Gastroesophageal sphincter (tissue), 4 donors: ENCODE data around the gene ZBP1. TPM values are rescaled to one million over a fixed set of nuclear protein-coding genes. Genes with fewer than 3 reads are reported as not detected.

Experiments used
- ATAC-seq: fragments of 150-250 bp; one replicate; pipeline ENCODE4 v1.9.1; 2016; ENCODE audit warnings: mild to moderate bottlenecking, moderate library complexity
- H3K27ac ChIP-seq, 4 donors: fragments of 200-600 bp; sonication (generic) in 3 of 4; 1 replicate in 3 of 4; 2 replicates in 1 of 4; pipeline ENCODE4 v1.5.1; 2016 to 2019
- H3K27me3 ChIP-seq: fragments of 200-600 bp; sonication (generic); one replicate; pipeline ENCODE4 v1.5.1; 2019
- H3K36me3 ChIP-seq, 2 donors: fragments of 200-600 bp; sonication (generic); one replicate each; pipeline ENCODE4 v1.5.1; 2019; ENCODE audit warnings: control low read depth in 1 of 2
- H3K4me1 ChIP-seq, 3 donors: fragments of 200-600 bp; sonication (generic); 1 replicate in 2 of 3; 2 replicates in 1 of 3; pipeline ENCODE4 v1.5.1; 2016 to 2019; ENCODE audit warnings: control low read depth in 2 of 3
- H3K4me3 ChIP-seq, 2 donors: fragments of 200-600 bp; sonication (generic); one replicate each; pipeline ENCODE4 v1.5.1; 2019; ENCODE audit warnings: mild to moderate bottlenecking in 1 of 2, moderate library complexity in 1 of 2
- H3K9me3 ChIP-seq, 3 donors: fragments of 200-600 bp; sonication (generic); one replicate each; pipeline ENCODE4 v1.5.1; 2017 to 2019; ENCODE audit warnings: control low read depth in 2 of 3
- CTCF ChIP-seq, 4 experiments: fragments of 200-600 bp in 2 of 4; fragments of 450-650 bp in 2 of 4; sonication (generic) in 1 of 4; IDR thresholded peaks; one replicate each; pipeline ENCODE4 v1.5.1; 2017 to 2019; ENCODE audit warnings: antibody characterized with exemption in 4 of 4, mild to moderate bottlenecking in 2 of 4, moderate library complexity in 2 of 4
- EP300 ChIP-seq: sonication (generic); formaldehyde crosslinking; IDR thresholded peaks from one replicate; pipeline ENCODE4 v1.6.1; 2017; ENCODE audit warnings: antibody characterized with exemption, mild to moderate bottlenecking
- POLR2A ChIP-seq, 2 donors: fragments of 450-650 bp; IDR thresholded peaks; one replicate each; pipeline ENCODE4 v1.6.1; 2017; ENCODE audit warnings: antibody characterized with exemption in 2 of 2, mild to moderate bottlenecking in 2 of 2, moderate library complexity in 1 of 2
- POLR2AphosphoS5 ChIP-seq: sonication (generic); formaldehyde crosslinking; IDR thresholded peaks from one replicate; pipeline ENCODE4 v1.6.1; 2017; ENCODE audit warnings: antibody characterized with exemption
- WGBS, 2 donors: methylation state at CpG; one replicate each; pipeline ENCODE4 v1.1.5; 2018; ENCODE audit warnings: low coverage in 1 of 2; 5-methylcytosine and 5-hydroxymethylcytosine counted together
- total RNA-seq, 4 donors: library from RNA; depleted of rRNA; stranded (reverse); fragments of >200 nt; gene quantifications; one replicate each; pipeline ENCODE4 v1.1.0, GENCODE V29; 2016

ZBP1 gene
- total RNA-seq, 4 donors from 2014 or later: 0.08 to 0.32 TPM; not detected in 2

- Histone ChIP-seq H3K4me1 (no peaks in the 10 kb centered on the region), H3K4me3 (no peak overlapping the region)
Observed at GRCh38 chr20:57616143-57616951, 3.9 kb downstream of the ZBP1 start.

GRCh38 chr20:57615445-57615811 lies 4.8 kb downstream of the ZBP1 start:
- TF ChIP-seq EP300 (no peak), POLR2AphosphoS5 (no peak), CTCF (IDR thresholded peaks at IDR 0.05) (no peak), POLR2A (IDR thresholded peaks at IDR 0.05) (no peak)
- Histone ChIP-seq H3K36me3 (no peaks in the 10 kb centered on the region), H3K9me3 (no peaks in the 10 kb centered on the region), H3K4me3 (no peak overlapping the region), H3K27me3 (peaks cover 23% of the 10 kb centered on the region), H3K4me1 (no peaks in the 10 kb centered on the region), H3K27ac (no peak overlapping the region)
- ATAC-seq: no peak
- WGBS, 2 donors: 69% methylated on average over 7 of the region's 8 CpGs; no CpG with 5 or more reads in 1 of the 2 donors

More at GRCh38 chr20:57616143-57616951, 3.9 kb downstream of the ZBP1 start:
- 70 to 96% methylated on average over 2 to 4 of the region's 20 CpGs for WGBS, 2 donors
- Histone ChIP-seq H3K27me3 (peaks cover 17% of the 10 kb centered on the region), H3K9me3 (no peaks in the 10 kb centered on the region), H3K36me3 (no peaks in the 10 kb centered on the region), H3K27ac (no peak overlapping the region)
- TF ChIP-seq CTCF (IDR thresholded peaks at IDR 0.05): no peak
- TF ChIP-seq EP300: no peak
- TF ChIP-seq POLR2A (IDR thresholded peaks at IDR 0.05): no peak
- no peak for TF ChIP-seq POLR2AphosphoS5
- no peak for ATAC-seq

GRCh38 chr20:57614490-57615444 lies 5.5 kb downstream of the ZBP1 start:
- Histone ChIP-seq H3K4me3 (no peak overlapping the region), H3K27me3 (peaks cover 30% of the 10 kb centered on the region), H3K27ac (no peak overlapping the region), H3K9me3 (no peaks in the 10 kb centered on the region), H3K36me3 (no peaks in the 10 kb centered on the region), H3K4me1 (no peaks in the 10 kb centered on the region)
- TF ChIP-seq CTCF (IDR thresholded peaks at IDR 0.05): no peak
- WGBS, 2 donors: 85 to 87% methylated on average over 4 of the region's 16 CpGs
- no peak for ATAC-seq

GRCh38 chr20:57613481-57613921 lies 6.7 kb downstream of the ZBP1 start:
- no peak for TF ChIP-seq POLR2A (IDR thresholded peaks at IDR 0.05)
- TF ChIP-seq CTCF (IDR thresholded peaks at IDR 0.05): no peak
- ATAC-seq: no peak
- Histone ChIP-seq H3K27ac (no peak overlapping the region), H3K9me3 (no peaks in the 10 kb centered on the region), H3K4me3 (no peak overlapping the region), H3K36me3 (no peaks in the 10 kb centered on the region), H3K4me1 (no peaks in the 10 kb centered on the region), H3K27me3 (peaks cover 42% of the 10 kb centered on the region)
- WGBS, 2 donors: 70 to 83% methylated on average over 2 to 3 of the region's 12 CpGs
